HCT116 (cell line): Measurements from ENCODE around the gene CRBN. TPM values are rescaled to one million over a fixed set of nuclear protein-coding genes. Genes with fewer than 3 reads are reported as not detected.

ENCODE experiments used
- ATAC-seq: fragments of 200-7000 bp; cut with Tn5 transposase; 2 replicates; pipeline ENCODE4 v1.9.1; 2020; ENCODE audit warnings: mild to moderate bottlenecking, moderate library complexity
- BruUV-seq: library from RNA; stranded (reverse); fragments of 400-500 nt; replicated peaks from 2 replicates; lab custom pipeline; 2021; lab: Mats Ljungman, UMichigan
- CTCF ChIA-PET: fragments of 300-600 bp; sonication (Branson Sonifier 250); formaldehyde crosslinking; loops from one replicate; lab custom pipeline; 2021; ENCODE audit warnings: antibody characterized with exemption; lab: Charles Lee
- POLR2A ChIA-PET: fragments of 300-600, 350-600 bp; sonication (Branson Sonifier 250); formaldehyde crosslinking; loops from one replicate; lab custom pipeline; 2021; ENCODE audit warnings: antibody characterized with exemption; lab: Charles Lee
- RAD21 ChIA-PET, 2 experiments: fragments of 300-600 bp; sonication (Branson Sonifier 250); formaldehyde crosslinking; loops; one replicate each; lab custom pipeline; 2023; ENCODE audit warnings: low total read pairs in 2 of 2; ENCODE audit not compliant: uncharacterized antibody in 2 of 2, unreplicated experiment in 2 of 2, low non-redundant PET in 1 of 2; lab: Charles Lee
- DNase-seq: peaks from one replicate; pipeline ENCODE4 v3.0.0-alpha.2; 2010; ENCODE audit warnings: low read depth, low spot score
- H2AFZ ChIP-seq: fragments of 200-600 bp; shearing (Covaris generic), sonication (generic); 2 replicates; pipeline ENCODE4 v1.6.1; 2017; ENCODE audit warnings: low read depth, mixed run types, mixed read lengths, antibody characterized with exemption, low read length; ENCODE audit not compliant: poor library complexity, severe bottlenecking
- H3K27ac ChIP-seq: 2 replicates; pipeline ENCODE4 v1.5.1; 2012; ENCODE audit warnings: low read depth, low read length
- H3K27me3 ChIP-seq: fragments of 200-600 bp; sonication (generic); 2 replicates; pipeline ENCODE4 v1.6.1; 2016; ENCODE audit warnings: mixed run types, low read length, mixed read lengths; ENCODE audit not compliant: insufficient read depth
- H3K36me3 ChIP-seq, 2 experiments: fragments of 200-500 bp in 1 of 2; fragments of 200-600 bp in 1 of 2; sonication (Bioruptor generic) in 1 of 2; sonication (generic) in 1 of 2; 2 replicates each; pipeline versions ENCODE4 v1.5.1 to v1.6.1; 2014 to 2016; ENCODE audit warnings: low read length in 2 of 2, inconsistent platforms in 1 of 2, mixed read lengths in 1 of 2, mixed run types in 1 of 2; ENCODE audit not compliant: insufficient read depth in 2 of 2, control insufficient read depth in 1 of 2
- H3K4me1 ChIP-seq, 2 experiments: fragments of 200-600 bp in 1 of 2; sonication (generic) in 1 of 2; 2 replicates each; pipeline versions ENCODE4 v1.5.1 to v1.6.1; 2012 to 2017; ENCODE audit warnings: low read length in 2 of 2, inconsistent platforms in 1 of 2, mild to moderate bottlenecking in 1 of 2, mixed read lengths in 1 of 2, mixed run types in 1 of 2, moderate library complexity in 1 of 2; ENCODE audit not compliant: insufficient read depth in 2 of 2, control insufficient read depth in 1 of 2
- H3K4me2 ChIP-seq: fragments of 200-600 bp; sonication (generic); 2 replicates; pipeline ENCODE4 v1.6.1; 2017; ENCODE audit warnings: mixed run types, low read length, mixed read lengths
- H3K4me3 ChIP-seq, 2 experiments: fragments of 200-600 bp in 1 of 2; sonication (generic) in 1 of 2; replicated peaks in 1 of 2; 2 replicates each; pipeline ENCODE4 v1.5.1; 2011 to 2016; ENCODE audit warnings: low read length in 2 of 2, control low read depth in 1 of 2, low read depth in 1 of 2, mild to moderate bottlenecking in 1 of 2, mixed read lengths in 1 of 2, mixed run types in 1 of 2
- H3K79me2 ChIP-seq: fragments of 200-600 bp; sonication (generic); 2 replicates; pipeline ENCODE4 v1.6.1; 2017; ENCODE audit warnings: mild to moderate bottlenecking, mixed run types, low read length, moderate library complexity, mixed read lengths; ENCODE audit not compliant: insufficient read depth
- H3K9ac ChIP-seq: fragments of 200-600 bp; sonication (generic); 2 replicates; pipeline ENCODE4 v1.6.1; 2016; ENCODE audit warnings: low read length, mixed read lengths
- H3K9me2 ChIP-seq: fragments of 200-600 bp; sonication (generic), shearing (Covaris generic); 2 replicates; pipeline ENCODE4 v1.6.1; 2017; ENCODE audit warnings: mixed run types, mild to moderate bottlenecking, moderate library complexity; ENCODE audit not compliant: insufficient read depth
- H3K9me3 ChIP-seq, 2 experiments: fragments of 200-500 bp in 1 of 2; fragments of 200-600 bp in 1 of 2; sonication (Bioruptor generic) in 1 of 2; sonication (generic) in 1 of 2; 2 replicates each; pipeline ENCODE4 v1.6.1; 2014 to 2017; ENCODE audit warnings: low read length in 2 of 2, mixed read lengths in 2 of 2, inconsistent platforms in 1 of 2, low read depth in 1 of 2, mild to moderate bottlenecking in 1 of 2, mixed run types in 1 of 2, moderate library complexity in 1 of 2; ENCODE audit not compliant: control insufficient read depth in 1 of 2, insufficient read depth in 1 of 2
- H4K20me1 ChIP-seq: fragments of 200-600 bp; sonication (generic), shearing (Covaris generic); 2 replicates; pipeline ENCODE4 v1.6.1; 2017; ENCODE audit warnings: mixed run types, mild to moderate bottlenecking, moderate library complexity; ENCODE audit not compliant: insufficient read depth
- EGR1 ChIP-seq: IDR thresholded peaks from 2 replicates; pipeline ENCODE4 v1.6.1; 2012; ENCODE audit warnings: low read depth
- ELF1 ChIP-seq: IDR thresholded peaks from 2 replicates; pipeline ENCODE4 v1.6.1; 2012; ENCODE audit warnings: low read depth, borderline replicate concordance
- EZH2phosphoT487 ChIP-seq: fragments of 200-600 bp; IDR thresholded peaks from 2 replicates; pipeline ENCODE4 v1.6.1; 2018; ENCODE audit warnings: antibody characterized with exemption, borderline replicate concordance
- POLR2A ChIP-seq: IDR thresholded peaks from 2 replicates; pipeline ENCODE4 v1.7.0; 2011; ENCODE audit warnings: borderline replicate concordance; ENCODE audit not compliant: insufficient read depth, insufficient read length; ENCODE audit errors: extremely low read depth
- SP1 ChIP-seq: IDR thresholded peaks from 2 replicates; pipeline ENCODE4 v1.6.1; 2012; ENCODE audit warnings: low read depth
- SRF ChIP-seq: IDR thresholded peaks from 2 replicates; pipeline ENCODE4 v1.6.1; 2012; ENCODE audit warnings: low read depth
- TCF7L2 ChIP-seq: IDR thresholded peaks from 2 replicates; pipeline ENCODE4 v1.7.0; 2011; ENCODE audit warnings: borderline replicate concordance, inconsistent platforms; ENCODE audit not compliant: insufficient read depth, insufficient read length; ENCODE audit errors: extremely low read depth
- YY1 ChIP-seq: IDR thresholded peaks from 2 replicates; pipeline ENCODE4 v1.6.1; 2011; ENCODE audit warnings: low read length, low read depth, moderate library complexity, mild to moderate bottlenecking; ENCODE audit not compliant: insufficient replicate concordance; ENCODE audit errors: extremely low read depth
- intact Hi-C: fragments of 100-400 bp; cut with micrococcal nuclease; formaldehyde crosslinking; loops from 2 replicates; pipeline ENCODE4 v1.10.0; 2022
- total RNA-seq: library from RNA; stranded (reverse); gene quantifications from one replicate; pipeline ENCODE4 v1.2.1, GENCODE V29; 2021; ENCODE audit not compliant: unreplicated experiment
- TF ChIP-seq, protein P1 (sequence below): IDR thresholded peaks from 2 replicates; pipeline ENCODE4 v1.6.1; 2011; ENCODE audit warnings: mild to moderate bottlenecking, low read length, moderate library complexity; ENCODE audit not compliant: insufficient replicate concordance; ENCODE audit errors: extremely low read depth

Gene CRBN
- total RNA-seq, 1 experiment from 2014 or later: 29.1 TPM

DNA sequence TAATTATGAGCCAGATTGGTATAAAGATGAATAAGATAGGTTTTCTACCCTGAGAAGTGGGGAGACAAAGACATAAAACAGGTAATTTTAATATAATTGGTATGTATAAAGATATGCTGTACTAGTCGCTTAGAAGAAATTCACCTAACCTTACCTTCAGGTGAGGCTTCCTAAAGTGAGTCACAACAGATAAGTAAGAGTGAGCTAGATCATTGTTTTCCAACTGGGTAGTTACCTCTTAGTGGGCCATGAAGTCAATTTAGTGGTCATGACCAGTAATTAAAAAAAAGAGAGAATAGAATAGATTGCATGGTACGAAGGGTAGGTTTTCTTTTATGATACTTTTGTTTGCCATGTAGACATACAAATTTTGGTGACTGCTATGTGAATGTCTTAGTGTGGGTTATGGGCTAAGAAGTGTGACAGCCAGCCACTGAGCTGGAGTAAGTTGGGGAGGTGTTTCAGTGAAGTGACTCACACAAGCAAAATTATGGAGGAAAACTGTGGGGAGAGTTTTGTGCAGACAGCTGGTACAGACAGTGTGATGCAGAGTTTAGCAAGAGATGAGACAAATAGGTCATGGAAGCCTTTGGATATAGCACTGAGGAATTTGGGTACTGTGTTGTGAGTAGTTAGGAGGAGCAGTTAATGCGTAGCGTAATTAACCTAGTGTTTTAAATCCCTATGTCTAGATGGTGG, 44.6 kb downstream of the CRBN start:
- ATAC-seq: no peak
- Histone ChIP-seq H3K4me2 (no peak overlapping the region), H3K9me3 (no peaks in the 10 kb centered on the region), H3K9ac (no peak overlapping the region), H3K36me3 (peaks cover 35 to 39% of the 10 kb centered on the region in 2 experiments), H3K4me3 (no peak overlapping the region), H2AFZ (no peak overlapping the region), H3K27me3 (no peaks in the 10 kb centered on the region), H3K79me2 (peaks cover 86% of the 10 kb centered on the region), H3K4me1 (no peaks in the 10 kb centered on the region), H3K27ac (no peak overlapping the region), H3K9me2 (no peaks in the 10 kb centered on the region), H4K20me1 (peaks cover 15% of the 10 kb centered on the region; the same call in 1 of the 2 replicates)
- POLR2A ChIA-PET: no interaction called here
- intact Hi-C loops: no loop called here
- no peak for DNase-seq
- TF ChIP-seq POLR2A: no peak
- TF ChIP-seq SRF: no peak
- no TSS peak for BruUV-seq
- RAD21 ChIA-PET: no interaction called here
- CTCF ChIA-PET: no interaction called here

DNA sequence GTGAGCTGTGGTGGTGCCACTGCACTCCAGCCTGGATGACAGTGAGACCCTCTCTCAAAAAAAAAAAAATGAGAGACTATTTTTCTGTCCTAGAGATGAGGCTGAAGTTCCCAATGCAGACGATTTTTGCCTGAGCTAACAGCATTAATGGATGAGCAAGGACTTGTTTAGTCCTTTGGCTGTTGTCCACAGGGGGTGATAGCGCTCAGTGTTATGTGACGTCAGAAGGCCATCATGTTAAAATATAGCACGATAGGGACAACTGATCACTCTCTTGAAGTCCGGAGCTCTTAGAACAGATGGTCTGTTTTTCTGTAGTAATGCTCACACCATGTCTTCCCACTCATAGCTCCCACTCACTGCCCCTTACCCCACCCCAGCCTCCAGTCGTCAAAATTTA, 46.0 kb downstream of the CRBN start:
- Histone ChIP-seq H3K27ac (no peak overlapping the region), H3K27me3 (no peaks in the 10 kb centered on the region), H3K4me2 (no peak overlapping the region), H3K4me3 (no peak overlapping the region), H3K9me3 (no peaks in the 10 kb centered on the region), H3K9me2 (no peaks in the 10 kb centered on the region), H3K36me3 (peaks cover 30 to 35% of the 10 kb centered on the region in 2 experiments), H4K20me1 (peaks cover 13% of the 10 kb centered on the region; the same call in 1 of the 2 replicates), H3K4me1 (no peaks in the 10 kb centered on the region), H3K79me2 (peaks cover 86% of the 10 kb centered on the region), H2AFZ (no peak overlapping the region), H3K9ac (no peak overlapping the region)
- CTCF ChIA-PET: no interaction called here
- RAD21 ChIA-PET: no interaction called here
- no peak for DNase-seq
- TF ChIP-seq TCF7L2: no peak
- no peak for TF ChIP-seq EZH2phosphoT487
- TF ChIP-seq SP1: no peak
- TF ChIP-seq, protein P1, sequence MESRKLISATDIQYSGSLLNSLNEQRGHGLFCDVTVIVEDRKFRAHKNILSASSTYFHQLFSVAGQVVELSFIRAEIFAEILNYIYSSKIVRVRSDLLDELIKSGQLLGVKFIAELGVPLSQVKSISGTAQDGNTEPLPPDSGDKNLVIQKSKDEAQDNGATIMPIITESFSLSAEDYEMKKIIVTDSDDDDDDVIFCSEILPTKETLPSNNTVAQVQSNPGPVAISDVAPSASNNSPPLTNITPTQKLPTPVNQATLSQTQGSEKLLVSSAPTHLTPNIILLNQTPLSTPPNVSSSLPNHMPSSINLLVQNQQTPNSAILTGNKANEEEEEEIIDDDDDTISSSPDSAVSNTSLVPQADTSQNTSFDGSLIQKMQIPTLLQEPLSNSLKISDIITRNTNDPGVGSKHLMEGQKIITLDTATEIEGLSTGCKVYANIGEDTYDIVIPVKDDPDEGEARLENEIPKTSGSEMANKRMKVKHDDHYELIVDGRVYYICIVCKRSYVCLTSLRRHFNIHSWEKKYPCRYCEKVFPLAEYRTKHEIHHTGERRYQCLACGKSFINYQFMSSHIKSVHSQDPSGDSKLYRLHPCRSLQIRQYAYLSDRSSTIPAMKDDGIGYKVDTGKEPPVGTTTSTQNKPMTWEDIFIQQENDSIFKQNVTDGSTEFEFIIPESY: no peak
- TF ChIP-seq SRF: no peak
- TF ChIP-seq ELF1: no peak
- TF ChIP-seq YY1: no peak
- no peak for TF ChIP-seq EGR1
- intact Hi-C loops: no loop called here
- POLR2A ChIA-PET: no interaction called here
- BruUV-seq: no TSS peak
- ATAC-seq: no peak
